HepG2 (cell line): ENCODE results near the gene SPSB2. TPM values are rescaled to one million over a fixed set of nuclear protein-coding genes. Genes with fewer than 3 reads are reported as not detected.
A peak's percentile ranks its signal among the peaks of the same experiment; 100 is the strongest.

ENCODE experiments used
- DZIP1 ChIP-seq: sonication (generic); formaldehyde crosslinking; IDR thresholded peaks from 2 replicates; pipeline ENCODE4 v1.5.0; 2020; ENCODE audit warnings: mild to moderate bottlenecking, missing genetic modification reagents
- HNRNPUL1 ChIP-seq: fragments of 200-400 bp; formaldehyde crosslinking; IDR thresholded peaks from 2 replicates; pipeline ENCODE4 v1.6.1; 2017; ENCODE audit warnings: low read depth, mild to moderate bottlenecking, low read length, moderate library complexity
- KDM5B ChIP-seq: sonication (generic); formaldehyde crosslinking; IDR thresholded peaks from 2 replicates; pipeline ENCODE4 v1.4.0; 2020; ENCODE audit warnings: missing genetic modification reagents, mild to moderate bottlenecking, borderline replicate concordance
- MAF1 ChIP-seq: sonication (generic); formaldehyde crosslinking; IDR thresholded peaks from 2 replicates; pipeline ENCODE4 v1.5.0; 2020; ENCODE audit warnings: missing genetic modification reagents, borderline replicate concordance
- MIER2 ChIP-seq: IDR thresholded peaks from 2 replicates; pipeline ENCODE4 v1.6.1; 2016; ENCODE audit warnings: missing biosample characterization, missing genetic modification reagents
- POLR2A ChIP-seq, 2 experiments: IDR thresholded peaks; 2 replicates each; pipeline ENCODE4 v1.6.1; 2011; ENCODE audit warnings: low read depth in 2 of 2, low read length in 2 of 2, mild to moderate bottlenecking in 1 of 2, moderate library complexity in 1 of 2; ENCODE audit not compliant: insufficient read depth in 1 of 2
- TSC22D2 ChIP-seq: sonication (generic); formaldehyde crosslinking; IDR thresholded peaks from 2 replicates; pipeline ENCODE4 v1.5.1; 2020; ENCODE audit warnings: missing genetic modification reagents, mild to moderate bottlenecking, borderline replicate concordance
- ZBTB46 ChIP-seq: sonication (generic); formaldehyde crosslinking; IDR thresholded peaks from 2 replicates; pipeline ENCODE4 v1.4.0; 2020; ENCODE audit warnings: mild to moderate bottlenecking, missing genetic modification reagents, borderline replicate concordance
- ZBTB7A ChIP-seq: sonication (generic); formaldehyde crosslinking; IDR thresholded peaks from 2 replicates; pipeline ENCODE4 v1.8.0; 2022; ENCODE audit warnings: mild to moderate bottlenecking, missing genetic modification reagents
- ZEB1 ChIP-seq: IDR thresholded peaks from 2 replicates; pipeline ENCODE4 v1.6.1; 2012; ENCODE audit warnings: mild to moderate bottlenecking, low read depth, inconsistent platforms; ENCODE audit not compliant: insufficient replicate concordance
- ZFP36L2 ChIP-seq: sonication (generic); formaldehyde crosslinking; IDR thresholded peaks from 2 replicates; pipeline ENCODE4 v1.4.0; 2020; ENCODE audit warnings: missing genetic modification reagents
- ZFYVE20 ChIP-seq: sonication (generic); formaldehyde crosslinking; IDR thresholded peaks from 2 replicates; pipeline ENCODE4 v1.8.0; 2023; ENCODE audit warnings: low read depth, mild to moderate bottlenecking, moderate library complexity, missing genetic modification reagents, borderline replicate concordance
- ZNF337 ChIP-seq: sonication (generic); formaldehyde crosslinking; IDR thresholded peaks from 2 replicates; pipeline ENCODE4 v1.5.1; 2020; ENCODE audit warnings: missing genetic modification reagents, low read depth, mild to moderate bottlenecking, borderline replicate concordance
- ZNF646 ChIP-seq: sonication (generic); formaldehyde crosslinking; IDR thresholded peaks from 2 replicates; pipeline ENCODE4 v1.9.0; 2021; ENCODE audit warnings: mild to moderate bottlenecking, missing genetic modification reagents
- ZNF740 ChIP-seq: sonication (generic); formaldehyde crosslinking; IDR thresholded peaks from 2 replicates; pipeline ENCODE4 v1.4.0; 2020; ENCODE audit warnings: missing genetic modification reagents
- ZNF746 ChIP-seq: sonication (generic); formaldehyde crosslinking; IDR thresholded peaks from 2 replicates; pipeline ENCODE4 v1.8.0; 2022; ENCODE audit warnings: mild to moderate bottlenecking, missing genetic modification reagents
- ZNF777 ChIP-seq: sonication (generic); formaldehyde crosslinking; IDR thresholded peaks from 2 replicates; pipeline ENCODE4 v1.4.0; 2020; ENCODE audit warnings: missing genetic modification reagents
- ZSCAN21 ChIP-seq: sonication (generic); formaldehyde crosslinking; IDR thresholded peaks from 2 replicates; pipeline ENCODE4 v1.8.0; 2022; ENCODE audit warnings: mild to moderate bottlenecking, missing genetic modification reagents, moderate library complexity, borderline replicate concordance
- polyA plus RNA-seq, 8 experiments: library from polyadenylated mRNA; depleted of rRNA in 3 of 8; stranded (reverse) in 7 of 8; unstranded in 1 of 8; fragments of >200 nt; fragmentation: Illumina TruSeq in 4 of 8; extraction: Trizol in 4 of 8; gene quantifications; 2 replicates each; pipeline versions ENCODE4 v1.2.1 to v1.2.3, GENCODE V29; 2011 to 2016; ENCODE audit warnings: low read depth in 4 of 8, missing spikeins in 1 of 8, mixed read lengths in 1 of 8; ENCODE audit not compliant: insufficient read depth in 1 of 8
- total RNA-seq, 5 experiments: library from RNA; depleted of rRNA; stranded (reverse); fragments of >200 nt; fragmentation: Illumina TruSeq; extraction: Trizol; gene quantifications; 2 replicates each; pipeline ENCODE4 v1.2.3, GENCODE V29; 2016; ENCODE audit warnings: low read depth in 1 of 5

The SPSB2 gene
- total and polyA plus RNA-seq, 2 of the 13 experiments (the other 11 are each of a cell fraction or from before 2014, with no cell fraction given): 2.0 to 6.2 TPM

GRCh38 chr12:6828781-6829535 is 44.1 kb downstream of the SPSB2 start (continued):
- no peak for TF ChIP-seq ZNF337 (CRISPR knock-in tag)
- TF ChIP-seq ZBTB7A (CRISPR knock-in tag): no peak
- TF ChIP-seq ZNF746: no peak
- no peak for TF ChIP-seq MIER2 (CRISPR knock-in tag)
- no peak for TF ChIP-seq TSC22D2
- no peak for TF ChIP-seq ZSCAN21 (CRISPR knock-in tag)
- no peak for TF ChIP-seq ZNF646
- TF ChIP-seq ZBTB46 (CRISPR knock-in tag): no peak
- no peak for TF ChIP-seq ZNF777 (CRISPR knock-in tag)
- peak; percentile 70 for TF ChIP-seq KDM5B (CRISPR knock-in tag)
- TF ChIP-seq ZEB1: no peak
- no peak for TF ChIP-seq HNRNPUL1
- TF ChIP-seq ZFYVE20 (CRISPR knock-in tag): 0 out of 2 replicates have a peak, but pooled peaks have one; percentile 25
- TF ChIP-seq MAF1 (CRISPR knock-in tag): no peak
- peak; percentile 30; the same call in 1 of the 2 replicates for TF ChIP-seq DZIP1 (CRISPR knock-in tag)
- TF ChIP-seq ZNF740 (CRISPR knock-in tag): no peak
- TF ChIP-seq ZFP36L2 (CRISPR knock-in tag): no peak
- TF ChIP-seq POLR2A (IDR thresholded peaks at IDR 0.05; ENCODE audit: insufficient read depth in 1 of 2, low read depth in 2 of 2, low read length in 2 of 2): no peak
